ENCODE measurements around the gene SKIC2. TPM values are rescaled to one million over a fixed set of nuclear protein-coding genes. Genes with fewer than 3 reads are reported as not detected.
A peak's percentile ranks its signal among the peaks of the same experiment; 100 is the strongest.

Gene SKIC2
- total RNA-seq, 3 donors from 2014 or later = 58.6 to 87.2 (median 81.2) TPM

- H3K4me3 ChIP-seq = no peak overlapping the region
- H3K9me3 ChIP-seq = no peaks in the 10 kb centered on the region
- TF ChIP-seq CTCF (IDR thresholded peaks at IDR 0.05) = no peak
- H3K4me1 ChIP-seq (ENCODE audit: low read depth) = no peaks in the 10 kb centered on the region
- DNase-seq = no peak
- no peaks in the 10 kb centered on the region for H3K36me3 ChIP-seq (ENCODE audit: low read depth)
- intact Hi-C loops (cut with DNase I, micrococcal nuclease) = no loop called here
- no peak for ATAC-seq
Observed at GRCh38 chr6:31918069-31918720, 40.8 kb upstream of the SKIC2 start.

- Histone ChIP-seq H3K4me1 (ENCODE audit: low read depth) (no peaks in the 10 kb centered on the region), H3K36me3 (ENCODE audit: low read depth) (no peaks in the 10 kb centered on the region), H3K4me3 (no peak overlapping the region), H3K9me3 (no peaks in the 10 kb centered on the region)
- ATAC-seq = no peak
- no peak for TF ChIP-seq CTCF (IDR thresholded peaks at IDR 0.05)
- intact Hi-C loops (cut with DNase I, micrococcal nuclease) = no loop called here
- no peak for DNase-seq
Observed at GRCh38 chr6:31919624-31920303, 39.2 kb upstream of the SKIC2 start.

- intact Hi-C loops (cut with DNase I, micrococcal nuclease) = no loop called here
- H3K4me1 ChIP-seq (ENCODE audit: low read depth) = no peaks in the 10 kb centered on the region
- no peak overlapping the region for H3K4me3 ChIP-seq
- no peaks in the 10 kb centered on the region for H3K36me3 ChIP-seq (ENCODE audit: low read depth)
- no peak for TF ChIP-seq CTCF (IDR thresholded peaks at IDR 0.05)
- H3K9me3 ChIP-seq = no peaks in the 10 kb centered on the region
- ATAC-seq = no peak
- no peak for DNase-seq
Observed at GRCh38 chr6:31920811-31921210, 38.2 kb upstream of the SKIC2 start.

- TF ChIP-seq CTCF (IDR thresholded peaks at IDR 0.05) = no peak
- no peaks in the 10 kb centered on the region for H3K9me3 ChIP-seq
- no peak for DNase-seq
- H3K4me3 ChIP-seq = no peak overlapping the region
- no peaks in the 10 kb centered on the region for H3K36me3 ChIP-seq (ENCODE audit: low read depth)
- intact Hi-C loops (cut with DNase I, micrococcal nuclease) = no loop called here
- no peaks in the 10 kb centered on the region for H3K4me1 ChIP-seq (ENCODE audit: low read depth)
- ATAC-seq = no peak
Observed at GRCh38 chr6:31922942-31923341, 36.0 kb upstream of the SKIC2 start.

GRCh38 chr6:31927242-31927862, 31.6 kb upstream of the SKIC2 start, which contains the start of gene C2:
C2 (plus strand) TSS chr6:31927717; CDS start chr6:31927753, 36 bp downstream.
- Histone ChIP-seq H3K9me3 (no peaks in the 10 kb centered on the region), H3K36me3 (ENCODE audit: low read depth) (no peaks in the 10 kb centered on the region), H3K4me1 (ENCODE audit: low read depth) (no peaks in the 10 kb centered on the region), H3K4me3 (no peak within 1 kb of the TSS)
- ATAC-seq (peak; percentile 71), DNase-seq (no peak)
- no peak for TF ChIP-seq CTCF (IDR thresholded peaks at IDR 0.05)
- intact Hi-C loops (cut with DNase I, micrococcal nuclease) = no loop called here
